ENCODE measurements around the gene MGMT. TPM values are rescaled to one million over a fixed set of nuclear protein-coding genes. Genes with fewer than 3 reads are reported as not detected.

The MGMT gene
- total RNA-seq, 1 donor from 2014 or later, result 5.7 TPM

GRCh38 chr10:129613377-129613980 is 146.4 kb downstream of the MGMT start:
- no peak for DNase-seq (ENCODE audit: low spot score in 2 of 2)
- FAIRE-seq, result no peak

- no peak for DNase-seq (ENCODE audit: low spot score in 2 of 2)
- no peak for FAIRE-seq
Observed at GRCh38 chr10:129614341-129614740, 147.3 kb downstream of the MGMT start.

- FAIRE-seq (no peak), DNase-seq (ENCODE audit: low spot score in 2 of 2) (no peak)
Observed at GRCh38 chr10:129615381-129615780, 148.3 kb downstream of the MGMT start.

GRCh38 chr10:129615921-129616525 is 149.0 kb downstream of the MGMT start:
- FAIRE-seq (no peak), DNase-seq (ENCODE audit: low spot score in 2 of 2) (no peak)

- DNase-seq (ENCODE audit: low spot score in 2 of 2), result no peak
- FAIRE-seq, result no peak
Observed at GRCh38 chr10:129617768-129618167, 150.7 kb downstream of the MGMT start.

GRCh38 chr10:129621062-129621461 is 154.0 kb downstream of the MGMT start:
- FAIRE-seq (no peak), DNase-seq (ENCODE audit: low spot score in 2 of 2) (no peak)

GRCh38 chr10:129621693-129622092 is 154.7 kb downstream of the MGMT start:
- FAIRE-seq (no peak), DNase-seq (ENCODE audit: low spot score in 2 of 2) (no peak)

- FAIRE-seq (no peak), DNase-seq (ENCODE audit: low spot score in 2 of 2) (no peak)
Observed at GRCh38 chr10:129622291-129622690, 155.2 kb downstream of the MGMT start.

GRCh38 chr10:129622736-129623135 is 155.7 kb downstream of the MGMT start:
- FAIRE-seq, result no peak
- DNase-seq (ENCODE audit: low spot score in 2 of 2), result no peak

GRCh38 chr10:129624526-129624925 is 157.5 kb downstream of the MGMT start:
- FAIRE-seq (no peak), DNase-seq (ENCODE audit: low spot score in 2 of 2) (no peak)

- no peak for DNase-seq (ENCODE audit: low spot score in 2 of 2)
- no peak for FAIRE-seq
Observed at GRCh38 chr10:129626309-129626708, 159.3 kb downstream of the MGMT start.

GRCh38 chr10:129626796-129627435 is 159.9 kb downstream of the MGMT start:
- no peak for FAIRE-seq
- peak in 1 of 2 donors; percentile 31 for DNase-seq (ENCODE audit: low spot score in 2 of 2)

- FAIRE-seq (no peak), DNase-seq (ENCODE audit: low spot score in 2 of 2) (no peak)
Observed at GRCh38 chr10:129627442-129627841, 160.4 kb downstream of the MGMT start.

- FAIRE-seq (no peak), DNase-seq (ENCODE audit: low spot score in 2 of 2) (no peak)
Observed at GRCh38 chr10:129628823-129629222, 161.8 kb downstream of the MGMT start.

- FAIRE-seq, result no peak
- DNase-seq (ENCODE audit: low spot score in 2 of 2), result no peak
Observed at GRCh38 chr10:129629911-129630310, 162.9 kb downstream of the MGMT start.

GRCh38 chr10:129631006-129631405 is 164.0 kb downstream of the MGMT start:
- no peak for DNase-seq (ENCODE audit: low spot score in 2 of 2)
- FAIRE-seq, result no peak

- FAIRE-seq, result no peak
- no peak for DNase-seq (ENCODE audit: low spot score in 2 of 2)
Observed at GRCh38 chr10:129631870-129632623, 165.0 kb downstream of the MGMT start.

- no peak for FAIRE-seq
Observed at GRCh38 chr10:129637010-129637409, 170.0 kb downstream of the MGMT start.

GRCh38 chr10:129637846-129638245 is 170.8 kb downstream of the MGMT start:
- FAIRE-seq (no peak), DNase-seq (ENCODE audit: low spot score in 2 of 2) (no peak)

More at GRCh38 chr10:129637010-129637409, 170.0 kb downstream of the MGMT start:
- DNase-seq (ENCODE audit: low spot score in 2 of 2), result no peak

- DNase-seq (ENCODE audit: low spot score in 2 of 2) (no peak), FAIRE-seq (no peak)
Observed at GRCh38 chr10:129641351-129641750, 174.3 kb downstream of the MGMT start.

GRCh38 chr10:129641982-129642381 is 174.9 kb downstream of the MGMT start:
- FAIRE-seq, result no peak

More at GRCh38 chr10:129641982-129642381, 174.9 kb downstream of the MGMT start:
- no peak for DNase-seq (ENCODE audit: low spot score in 2 of 2)
